ENCODE measurements around the gene DAPK1. TPM values are rescaled to one million over a fixed set of nuclear protein-coding genes. Genes with fewer than 3 reads are reported as not detected.

Gene DAPK1
- polyA plus RNA-seq, 1 experiment, result 5.4 TPM

- no peak for DNase-seq (ENCODE audit: low read depth)
- ChIA-PET POLR2A (no interaction called here), CTCF (interaction anchor here (0.6 to 0.8 kb wide), 2 partner anchors 90 to 168 kb away, joined by 3 read pairs; no protein-coding TSS in a partner anchor)
- Histone ChIP-seq H3K27me3 (ENCODE audit: control insufficient read depth, insufficient read depth, low read length) (peaks cover 10% of the 10 kb centered on the region), H3K36me3 (ENCODE audit: control insufficient read depth, insufficient read depth, low read length) (no peaks in the 10 kb centered on the region), H3K4me3 (ENCODE audit: low read depth, low read length) (no peak overlapping the region)
- TF ChIP-seq CTCF (IDR thresholded peaks at IDR 0.05; ENCODE audit: insufficient read depth, low read depth, low read length), result no peak
These were observed 2.6 kb upstream of the DAPK1 start for GRCh38 chr9:87494970-87495471.

- DNase-seq (ENCODE audit: low read depth), result no peak
- POLR2A ChIA-PET, result interaction anchor here (0.6 kb wide), 1 partner anchor 47 kb away, joined by 5 read pairs; no protein-coding TSS in a partner anchor
- CTCF ChIA-PET, result interaction anchor here (0.8 to 2.1 kb wide), 7 partner anchors 11 to 179 kb away, joined by 3 to 10 read pairs (median 4); no protein-coding TSS in a partner anchor
These were observed 525 bp upstream of the DAPK1 start for GRCh38 chr9:87497080-87497603.

GRCh38 chr9:87498046-87498810 is 561 bp downstream of the DAPK1 start:
- Histone ChIP-seq H3K36me3 (ENCODE audit: control insufficient read depth, insufficient read depth, low read length) (no peaks in the 10 kb centered on the region), H3K4me3 (ENCODE audit: low read depth, low read length) (peak overlapping the region; percentile 48), H3K27me3 (ENCODE audit: control insufficient read depth, insufficient read depth, low read length) (peaks cover 10% of the 10 kb centered on the region; the same call in 1 of the 2 replicates)
- CTCF ChIA-PET, result interaction anchor here (0.8 to 2.1 kb wide), 7 partner anchors 12 to 178 kb away, joined by 3 to 10 read pairs (median 4); no protein-coding TSS in a partner anchor
- DNase-seq (ENCODE audit: low read depth), result no peak
- POLR2A ChIA-PET, result interaction anchor here (0.6 kb wide), 1 partner anchor 46 kb away, joined by 5 read pairs; no protein-coding TSS in a partner anchor
- TF ChIP-seq CTCF (IDR thresholded peaks at IDR 0.05; ENCODE audit: insufficient read depth, low read depth, low read length), result peak; percentile 40

More at GRCh38 chr9:87497080-87497603, 525 bp upstream of the DAPK1 start:
- TF ChIP-seq CTCF (IDR thresholded peaks at IDR 0.05; ENCODE audit: insufficient read depth, low read depth, low read length), result no peak
- peak overlapping the region; percentile 48 for H3K4me3 ChIP-seq (ENCODE audit: low read depth, low read length)
- H3K27me3 ChIP-seq (ENCODE audit: control insufficient read depth, insufficient read depth, low read length), result peaks cover 10% of the 10 kb centered on the region
- no peaks in the 10 kb centered on the region for H3K36me3 ChIP-seq (ENCODE audit: control insufficient read depth, insufficient read depth, low read length)

GRCh38 chr9:87498811-87499360 is 1.2 kb downstream of the DAPK1 start:
- TF ChIP-seq CTCF (IDR thresholded peaks at IDR 0.05; ENCODE audit: insufficient read depth, low read depth, low read length), result no peak
- ChIA-PET CTCF (interaction anchor here (2.1 kb wide), 1 partner anchor 164 kb away, joined by 7 read pairs; no protein-coding TSS in a partner anchor), POLR2A (no interaction called here)
- H3K4me3 ChIP-seq (ENCODE audit: low read depth, low read length), result peak overlapping the region; percentile 48
- peaks cover 10% of the 10 kb centered on the region; the same call in 1 of the 2 replicates for H3K27me3 ChIP-seq (ENCODE audit: control insufficient read depth, insufficient read depth, low read length)
- no peaks in the 10 kb centered on the region for H3K36me3 ChIP-seq (ENCODE audit: control insufficient read depth, insufficient read depth, low read length)
- no peak for DNase-seq (ENCODE audit: low read depth)
